Body of pancreas (tissue), 4 donors: ENCODE results near the gene RAMP1.

Experiments
- POLR2A ChIP-seq, 3 donors: fragments of 450-650 bp; IDR thresholded peaks; one replicate each; pipeline ENCODE4 v1.6.1; 2016; ENCODE audit warnings: antibody characterized with exemption in 3 of 3, mild to moderate bottlenecking in 2 of 3
- TF ChIP-seq, protein P1 (sequence below), 7 experiments: fragments of 450-650 bp in 4 of 7; fragments of 200-600 bp in 3 of 7; sonication (generic) in 3 of 7; IDR thresholded peaks; one replicate each; pipeline ENCODE4 v1.5.1; 2016 to 2019; ENCODE audit warnings: antibody characterized with exemption in 7 of 7

DNA sequence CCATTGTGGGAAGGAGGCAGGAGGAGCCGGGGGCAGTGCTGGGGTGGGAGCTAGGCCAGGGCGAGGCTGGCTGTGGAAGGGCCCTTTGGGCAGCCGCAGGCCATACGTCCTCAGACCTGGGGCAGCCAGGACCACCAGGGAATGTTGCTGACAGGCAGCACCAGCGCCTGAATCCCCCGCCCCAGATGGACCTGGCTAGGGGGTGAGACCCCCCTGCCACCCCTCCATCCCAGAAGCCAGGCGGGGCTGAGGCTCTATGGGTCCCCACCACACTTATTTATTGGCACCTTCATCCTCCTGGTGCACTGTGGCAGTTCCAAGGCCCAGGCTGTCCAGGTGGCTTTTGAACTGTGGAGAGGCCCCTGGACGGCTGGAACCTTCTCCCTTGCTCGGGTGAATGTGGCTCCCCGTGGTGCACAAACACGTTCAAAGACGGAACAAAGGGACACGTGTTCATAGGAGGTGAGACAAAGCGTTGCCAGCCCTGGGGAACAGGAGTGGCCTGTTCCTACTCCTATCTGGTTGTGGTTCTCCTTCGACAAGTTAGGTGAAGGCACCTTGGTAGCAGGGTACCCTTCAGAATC is 35.1 kb downstream of the RAMP1 start:
- TF ChIP-seq, protein P1, sequence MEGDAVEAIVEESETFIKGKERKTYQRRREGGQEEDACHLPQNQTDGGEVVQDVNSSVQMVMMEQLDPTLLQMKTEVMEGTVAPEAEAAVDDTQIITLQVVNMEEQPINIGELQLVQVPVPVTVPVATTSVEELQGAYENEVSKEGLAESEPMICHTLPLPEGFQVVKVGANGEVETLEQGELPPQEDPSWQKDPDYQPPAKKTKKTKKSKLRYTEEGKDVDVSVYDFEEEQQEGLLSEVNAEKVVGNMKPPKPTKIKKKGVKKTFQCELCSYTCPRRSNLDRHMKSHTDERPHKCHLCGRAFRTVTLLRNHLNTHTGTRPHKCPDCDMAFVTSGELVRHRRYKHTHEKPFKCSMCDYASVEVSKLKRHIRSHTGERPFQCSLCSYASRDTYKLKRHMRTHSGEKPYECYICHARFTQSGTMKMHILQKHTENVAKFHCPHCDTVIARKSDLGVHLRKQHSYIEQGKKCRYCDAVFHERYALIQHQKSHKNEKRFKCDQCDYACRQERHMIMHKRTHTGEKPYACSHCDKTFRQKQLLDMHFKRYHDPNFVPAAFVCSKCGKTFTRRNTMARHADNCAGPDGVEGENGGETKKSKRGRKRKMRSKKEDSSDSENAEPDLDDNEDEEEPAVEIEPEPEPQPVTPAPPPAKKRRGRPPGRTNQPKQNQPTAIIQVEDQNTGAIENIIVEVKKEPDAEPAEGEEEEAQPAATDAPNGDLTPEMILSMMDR (IDR thresholded peaks at IDR 0.05), result no peak
- TF ChIP-seq POLR2A (IDR thresholded peaks at IDR 0.05), result no peak
